Measurements from ENCODE around the gene KPNA3. TPM values are rescaled to one million over a fixed set of nuclear protein-coding genes. Genes with fewer than 3 reads are reported as not detected.
"Not testable (repeated sequence)": the region's sequence is repeated elsewhere in the genome, so short reads cannot be mapped to it uniquely, and the experiment has no call there.

Gene KPNA3
- total RNA-seq, 2 experiments from 2014 or later = 35.3 to 47.9 TPM

GRCh38 chr13:49821216-49822009 is 28.9 kb upstream of the KPNA3 start:
- Mint-ChIP-seq H3K9me3 (ENCODE audit: low read depth) (no peaks in the 10 kb centered on the region), H3K4me3 (no peak overlapping the region), H3K27ac (no peak overlapping the region), H3K36me3 (no peaks in the 10 kb centered on the region), H3K4me1 (no peaks in the 10 kb centered on the region), H3K27me3 (peaks cover 34% of the 10 kb centered on the region)
- ATAC-seq (no peak), DNase-seq (no peak)
- CTCF ChIA-PET = no interaction called here

GRCh38 chr13:49820591-49821215 is 28.2 kb upstream of the KPNA3 start:
- DNase-seq (no peak), ATAC-seq (no peak)
- Mint-ChIP-seq H3K4me1 (no peaks in the 10 kb centered on the region), H3K36me3 (no peaks in the 10 kb centered on the region), H3K27ac (no peak overlapping the region), H3K27me3 (peaks cover 34% of the 10 kb centered on the region), H3K9me3 (ENCODE audit: low read depth) (no peaks in the 10 kb centered on the region), H3K4me3 (no peak overlapping the region)
- CTCF ChIA-PET = no interaction called here

- H3K36me3 Mint-ChIP-seq; H3K9me3 Mint-ChIP-seq (ENCODE audit: low read depth); H3K27ac Mint-ChIP-seq; DNase-seq; H3K4me3 Mint-ChIP-seq; ATAC-seq; CTCF ChIA-PET; H3K4me1 Mint-ChIP-seq: not testable (repeated sequence)
- H3K27me3 Mint-ChIP-seq = peaks cover 36% of the 10 kb centered on the region
Observed at GRCh38 chr13:49816047-49816446, 23.6 kb upstream of the KPNA3 start.

- Mint-ChIP-seq H3K4me3 (no peak overlapping the region), H3K4me1 (no peaks in the 10 kb centered on the region), H3K27me3 (peaks cover 40% of the 10 kb centered on the region), H3K27ac (no peak overlapping the region), H3K9me3 (ENCODE audit: low read depth) (no peaks in the 10 kb centered on the region), H3K36me3 (no peaks in the 10 kb centered on the region)
- CTCF ChIA-PET = no interaction called here
- DNase-seq (no peak), ATAC-seq (no peak)
Observed at GRCh38 chr13:49814551-49815270, 22.2 kb upstream of the KPNA3 start.

GRCh38 chr13:49812812-49813211 is 20.3 kb upstream of the KPNA3 start:
- no peak for DNase-seq

GRCh38 chr13:49811527-49811908 is 19.0 kb upstream of the KPNA3 start:
- Mint-ChIP-seq H3K4me1 (no peaks in the 10 kb centered on the region), H3K27me3 (peaks cover 40% of the 10 kb centered on the region), H3K36me3 (no peaks in the 10 kb centered on the region), H3K9me3 (ENCODE audit: low read depth) (no peaks in the 10 kb centered on the region), H3K4me3 (no peak overlapping the region), H3K27ac (no peak overlapping the region)
- CTCF ChIA-PET = interaction anchor here (1.5 kb wide), 1 partner anchor 13 kb away, joined by 3 read pairs; no protein-coding TSS in a partner anchor
- no peak for ATAC-seq
- DNase-seq = no peak

More at GRCh38 chr13:49812812-49813211, 20.3 kb upstream of the KPNA3 start:
- peaks cover 44% of the 10 kb centered on the region for H3K27me3 Mint-ChIP-seq
- no peak for ATAC-seq
- CTCF ChIA-PET = no interaction called here
- H3K36me3 Mint-ChIP-seq = no peaks in the 10 kb centered on the region
- H3K27ac Mint-ChIP-seq = no peak overlapping the region
- no peaks in the 10 kb centered on the region for H3K9me3 Mint-ChIP-seq (ENCODE audit: low read depth)
- no peak overlapping the region for H3K4me3 Mint-ChIP-seq
- H3K4me1 Mint-ChIP-seq = no peaks in the 10 kb centered on the region

GRCh38 chr13:49810567-49811526 is 18.4 kb upstream of the KPNA3 start:
- no peak for ATAC-seq
- no peak overlapping the region for H3K27ac Mint-ChIP-seq
- CTCF ChIA-PET = interaction anchor here (1.5 kb wide), 1 partner anchor 13 kb away, joined by 3 read pairs; no protein-coding TSS in a partner anchor

GRCh38 chr13:49807681-49808080 is 15.2 kb upstream of the KPNA3 start:
- no peak for DNase-seq
- ATAC-seq = no peak
- Mint-ChIP-seq H3K4me3 (no peak overlapping the region), H3K27me3 (peaks cover 38% of the 10 kb centered on the region), H3K9me3 (ENCODE audit: low read depth) (no peaks in the 10 kb centered on the region), H3K4me1 (no peaks in the 10 kb centered on the region), H3K27ac (no peak overlapping the region), H3K36me3 (no peaks in the 10 kb centered on the region)
- CTCF ChIA-PET = no interaction called here

More at GRCh38 chr13:49810567-49811526, 18.4 kb upstream of the KPNA3 start:
- H3K4me1 Mint-ChIP-seq = no peaks in the 10 kb centered on the region
- H3K4me3 Mint-ChIP-seq = no peak overlapping the region
- H3K36me3 Mint-ChIP-seq = no peaks in the 10 kb centered on the region
- DNase-seq = no peak
- H3K27me3 Mint-ChIP-seq = peaks cover 44% of the 10 kb centered on the region
- H3K9me3 Mint-ChIP-seq (ENCODE audit: low read depth) = no peaks in the 10 kb centered on the region

GRCh38 chr13:49806126-49806536 is 13.6 kb upstream of the KPNA3 start:
- H3K27ac Mint-ChIP-seq = no peak overlapping the region
- DNase-seq (no peak), ATAC-seq (no peak)
- peaks cover 36% of the 10 kb centered on the region for H3K27me3 Mint-ChIP-seq
- H3K9me3 Mint-ChIP-seq (ENCODE audit: low read depth) = no peaks in the 10 kb centered on the region
- no peaks in the 10 kb centered on the region for H3K4me1 Mint-ChIP-seq
- no peaks in the 10 kb centered on the region for H3K36me3 Mint-ChIP-seq
- CTCF ChIA-PET = no interaction called here
- H3K4me3 Mint-ChIP-seq = no peak overlapping the region

- H3K27me3 Mint-ChIP-seq = peaks cover 19% of the 10 kb centered on the region
- H3K4me3 Mint-ChIP-seq; H3K36me3 Mint-ChIP-seq; H3K27ac Mint-ChIP-seq; H3K4me1 Mint-ChIP-seq; DNase-seq; ATAC-seq; H3K9me3 Mint-ChIP-seq (ENCODE audit: low read depth): not testable (repeated sequence)
- CTCF ChIA-PET = interaction anchor here (0.7 kb wide), 1 partner anchor 278 kb away, joined by 3 read pairs; no protein-coding TSS in a partner anchor
Observed at GRCh38 chr13:49803047-49803446, 10.6 kb upstream of the KPNA3 start.

GRCh38 chr13:49802426-49802825 is 9.9 kb upstream of the KPNA3 start:
- Mint-ChIP-seq H3K36me3 (no peaks in the 10 kb centered on the region), H3K27me3 (peaks cover 18% of the 10 kb centered on the region), H3K27ac (no peak overlapping the region), H3K4me1 (no peaks in the 10 kb centered on the region), H3K9me3 (ENCODE audit: low read depth) (no peaks in the 10 kb centered on the region), H3K4me3 (no peak overlapping the region)
- DNase-seq = no peak
- CTCF ChIA-PET = no interaction called here
- no peak for ATAC-seq

GRCh38 chr13:49791711-49792549 is 552 bp downstream of the KPNA3 start:
- peaks cover 32% of the 10 kb centered on the region for H3K4me1 Mint-ChIP-seq
- ATAC-seq (peak; percentile 25), DNase-seq (peak; percentile 71)
- no peaks in the 10 kb centered on the region for H3K27me3 Mint-ChIP-seq
- peak overlapping the region; percentile 96 for H3K27ac Mint-ChIP-seq
- H3K4me3 Mint-ChIP-seq = peak overlapping the region; percentile 83
- peaks cover 21% of the 10 kb centered on the region for H3K36me3 Mint-ChIP-seq
- CTCF ChIA-PET = interaction anchor here (0.7 to 1.8 kb wide), 8 partner anchors 9 to 348 kb away, joined by 3 to 5 read pairs (median 3); partner anchors contain the start of genes CAB39L, EBPL, SETDB2 and SPRYD7
- no peaks in the 10 kb centered on the region for H3K9me3 Mint-ChIP-seq (ENCODE audit: low read depth)

Data from activated CD8-positive, alpha-beta memory T cell treated with anti-CD3 and anti-CD28 coated beads, Interleukin-2, amount 10 ng/mL, durations not matched to agents 7 days and 5 days (primary cell).